Measurements from ENCODE around the gene CEP170B.

GRCh38 chr14:104942586-104942985, 77.5 kb downstream of the CEP170B start:
- TF ChIP-seq EZH2 (IDR thresholded peaks at IDR 0.05) (no peak), POLR2AphosphoS5 (IDR thresholded peaks at IDR 0.05; ENCODE audit: borderline replicate concordance, low read depth, low read length) (no peak), FOXP2 (optimal IDR thresholded peaks at IDR 0.05; ENCODE audit: control extremely low read depth, extremely low read length, insufficient read depth) (no peak)
